HTERT RPE-1 (cell line): ENCODE data around the gene SIN3A.
"Not testable (repeated sequence)": the region's sequence is repeated elsewhere in the genome, so short reads cannot be mapped to it uniquely, and the experiment has no call there.

Source experiments
- in situ Hi-C: fragments of 300-500 bp; cut with MboI; formaldehyde crosslinking; loops from 4 replicates; pipeline ENCODE4 v1.14.3; 2020; ENCODE audit warnings: low sequenced_read_pairs

Gene SIN3A

DNA sequence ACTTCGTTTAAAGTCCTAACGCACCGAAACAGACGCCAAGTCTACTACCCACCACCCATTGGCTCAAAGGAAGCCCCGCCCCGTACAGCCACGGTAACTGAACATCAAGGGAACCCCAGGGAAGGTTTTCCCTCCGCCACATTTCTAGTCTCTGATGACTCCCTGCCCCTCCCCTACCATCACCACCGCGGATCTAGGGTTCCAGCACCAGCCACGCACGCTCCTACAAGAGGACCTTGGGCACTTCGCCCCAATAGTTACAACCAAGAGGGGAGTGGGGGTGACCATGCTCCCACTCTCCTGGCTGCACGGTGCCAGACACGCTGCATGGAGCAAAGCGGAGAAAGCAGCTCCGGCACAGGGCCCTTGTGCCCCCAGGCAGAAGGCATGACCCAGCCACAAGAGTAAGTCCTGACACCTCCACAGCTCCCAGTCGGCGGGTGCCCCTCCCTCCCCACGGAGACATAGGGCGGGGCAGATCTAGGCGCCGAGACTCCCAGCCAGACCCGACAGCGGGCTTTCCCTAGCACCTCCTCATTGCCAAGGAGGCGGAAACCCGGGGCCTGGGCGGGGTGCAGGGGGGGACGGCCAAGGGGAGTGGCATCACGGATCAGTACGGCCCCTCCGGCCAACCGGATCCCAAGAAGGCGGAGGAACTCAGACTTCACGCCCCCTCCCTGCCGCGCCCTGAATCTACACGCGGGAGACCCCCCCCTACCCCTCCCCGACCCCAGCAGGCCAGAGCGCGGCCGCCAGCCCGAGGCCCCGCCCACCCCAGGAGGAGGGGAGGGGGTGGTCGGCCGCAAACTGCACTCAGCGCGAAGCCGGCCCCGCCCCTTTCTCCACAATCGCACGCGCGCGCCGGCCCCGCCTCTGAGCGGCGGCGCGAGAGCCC lies 936 bp downstream of the SIN3A start:
- in situ Hi-C loops: no loop called here

DNA sequence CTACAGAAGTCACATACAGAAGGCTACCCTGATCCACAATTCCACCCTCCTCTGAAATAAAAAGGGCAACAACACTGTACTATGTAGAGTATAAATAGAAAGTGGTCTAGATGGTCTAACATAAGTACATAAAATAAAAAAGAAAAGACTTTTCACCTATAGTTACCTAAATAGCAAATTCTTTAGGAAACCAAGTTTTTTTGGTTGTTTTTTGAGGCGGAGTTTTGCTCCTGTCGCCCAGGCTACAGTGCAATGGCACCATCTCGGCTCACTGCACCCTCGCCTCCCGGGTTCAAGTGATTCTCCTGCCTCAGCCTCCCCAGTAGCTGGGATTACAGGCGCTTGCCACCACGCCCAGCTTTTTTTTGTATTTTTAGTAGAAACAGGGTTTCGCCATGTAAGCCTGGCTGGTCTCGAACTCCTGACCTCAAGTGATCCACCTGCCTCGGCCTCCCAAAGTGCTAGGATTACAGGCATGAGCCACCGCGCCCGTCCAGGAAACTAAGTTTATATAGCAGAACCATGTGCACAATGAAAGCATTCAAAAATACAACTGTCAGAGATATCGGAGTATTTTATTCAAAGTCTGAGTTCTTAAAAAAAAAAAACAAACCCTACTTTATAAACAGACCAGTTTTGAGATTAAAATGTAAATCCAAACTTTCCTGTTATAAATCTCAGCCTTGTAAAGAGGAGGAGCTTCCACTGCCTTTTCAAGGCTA lies 1.7 kb downstream of the SIN3A start:
- in situ Hi-C loops: no loop called here

DNA sequence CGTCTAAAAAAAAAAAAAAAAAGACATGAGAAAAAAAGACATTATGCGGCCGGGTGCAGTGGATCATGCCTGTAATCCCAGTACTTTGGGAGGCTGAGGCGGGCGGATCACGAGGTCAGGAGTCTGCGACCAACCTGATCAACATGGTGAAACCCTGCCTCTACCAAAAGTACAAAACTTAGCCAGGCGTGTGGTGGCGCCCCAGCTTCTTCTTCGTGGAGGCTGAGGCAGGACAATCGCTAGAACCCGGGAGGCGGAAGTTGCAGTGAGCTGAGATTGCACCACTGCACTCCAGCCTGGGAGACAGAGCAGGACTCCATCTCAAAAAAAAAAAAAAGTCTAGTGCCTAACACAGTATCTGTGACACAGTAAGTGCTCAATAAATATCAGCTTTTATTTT lies 3.3 kb downstream of the SIN3A start:
- in situ Hi-C loops: not testable (repeated sequence)

GRCh38 chr15:75446151-75446550 lies 5.3 kb downstream of the SIN3A start:
- in situ Hi-C loops: no loop called here

GRCh38 chr15:75445324-75445723 lies 6.2 kb downstream of the SIN3A start:
- in situ Hi-C loops: not testable (repeated sequence)

GRCh38 chr15:75443972-75444453 lies 7.5 kb downstream of the SIN3A start:
- in situ Hi-C loops: not testable (repeated sequence)

DNA sequence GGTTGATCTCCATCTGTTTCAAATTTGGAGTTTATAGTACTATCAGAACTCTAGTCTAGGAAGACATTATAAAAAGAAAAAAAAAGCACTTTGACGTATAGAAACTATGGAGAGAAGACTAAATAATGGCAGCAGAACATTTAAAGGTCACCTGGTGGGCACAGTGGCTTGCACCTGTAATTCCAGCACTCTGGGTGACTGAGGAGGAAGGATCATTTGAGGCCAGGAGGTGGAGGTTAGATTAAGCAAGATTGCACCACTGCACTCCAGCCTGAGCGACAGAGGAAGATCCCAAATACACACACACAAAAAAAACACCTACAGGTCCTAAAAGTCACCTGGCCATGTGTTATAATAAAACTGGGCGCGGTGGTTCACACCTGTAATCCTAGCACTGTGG lies 13.8 kb downstream of the SIN3A start:
- in situ Hi-C loops: no loop called here

DNA sequence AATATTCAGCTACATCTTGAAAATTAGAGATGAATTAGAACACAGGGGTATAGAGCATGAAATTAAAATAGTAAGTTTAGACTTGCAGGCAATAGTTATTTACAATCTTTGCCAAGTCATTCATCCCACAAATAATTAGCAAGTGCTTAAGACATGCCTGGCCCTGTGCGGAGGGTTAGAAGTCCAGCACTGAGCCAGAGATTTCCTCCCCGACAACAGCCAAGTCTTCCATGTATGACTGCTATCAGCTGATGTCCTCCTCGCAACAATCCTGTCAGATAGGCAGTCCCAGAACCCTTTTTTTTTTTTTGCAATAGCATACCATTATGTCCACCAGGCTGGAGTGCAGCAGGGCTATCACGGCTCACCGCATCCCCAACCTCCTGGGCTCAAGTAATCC lies 14.6 kb downstream of the SIN3A start:
- in situ Hi-C loops: no loop called here

DNA sequence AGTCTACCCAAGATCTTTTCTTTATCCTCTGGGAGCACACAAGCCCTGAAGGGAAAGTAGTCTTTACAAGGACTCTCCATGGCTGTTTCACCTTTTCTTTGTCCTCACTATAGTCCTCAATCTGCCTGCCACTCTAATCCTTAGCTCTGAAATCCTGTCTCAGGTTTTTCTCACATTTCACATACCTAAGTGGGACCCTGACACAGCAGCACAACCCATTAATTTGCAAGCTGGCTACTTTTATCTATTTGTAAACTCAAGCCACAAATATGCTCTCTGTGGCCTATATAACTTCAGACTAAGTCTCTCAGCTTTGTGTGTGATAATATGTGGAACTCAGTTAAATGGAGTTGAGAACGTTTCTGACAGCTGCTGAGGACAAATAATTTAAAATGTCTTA lies 19.8 kb downstream of the SIN3A start:
- in situ Hi-C loops: no loop called here

DNA sequence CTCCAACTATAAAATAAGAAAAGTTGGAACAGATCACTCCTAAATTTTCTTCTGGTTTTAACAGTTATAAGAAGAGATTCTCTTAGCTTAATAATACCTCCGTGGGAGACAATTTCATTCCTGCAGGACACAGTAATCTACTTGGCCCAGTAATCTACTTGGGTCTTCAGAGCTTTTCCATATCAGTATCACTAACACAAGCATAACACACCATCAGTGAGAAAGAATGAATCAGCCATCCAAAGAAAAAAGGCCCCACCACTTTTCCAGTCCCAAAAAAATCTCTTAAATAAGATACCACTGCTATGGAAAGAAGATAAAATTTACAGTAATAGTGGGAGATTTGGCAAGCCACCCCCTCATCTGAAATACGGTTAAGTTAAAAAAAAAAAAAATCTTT lies 20.2 kb downstream of the SIN3A start:
- in situ Hi-C loops: no loop called here

DNA sequence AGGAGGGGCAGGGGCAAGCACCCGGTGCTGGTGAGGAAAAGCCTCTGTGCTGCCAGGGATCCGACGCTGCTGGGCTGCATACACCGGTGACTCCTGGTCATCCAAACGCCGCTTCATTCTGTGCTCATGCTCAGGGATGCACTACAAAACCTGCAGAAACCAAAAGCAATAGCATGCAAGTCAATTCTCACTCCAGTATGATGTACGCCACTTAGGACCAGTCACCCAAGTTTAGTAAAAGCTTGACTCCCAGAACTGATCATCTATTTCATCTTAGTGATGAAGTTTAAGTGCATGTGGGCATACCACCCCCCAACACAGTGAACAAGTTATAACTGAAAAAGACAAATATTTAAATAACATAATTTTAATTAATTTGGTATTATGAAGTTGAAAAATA lies 21.2 kb downstream of the SIN3A start:
- in situ Hi-C loops: no loop called here

DNA sequence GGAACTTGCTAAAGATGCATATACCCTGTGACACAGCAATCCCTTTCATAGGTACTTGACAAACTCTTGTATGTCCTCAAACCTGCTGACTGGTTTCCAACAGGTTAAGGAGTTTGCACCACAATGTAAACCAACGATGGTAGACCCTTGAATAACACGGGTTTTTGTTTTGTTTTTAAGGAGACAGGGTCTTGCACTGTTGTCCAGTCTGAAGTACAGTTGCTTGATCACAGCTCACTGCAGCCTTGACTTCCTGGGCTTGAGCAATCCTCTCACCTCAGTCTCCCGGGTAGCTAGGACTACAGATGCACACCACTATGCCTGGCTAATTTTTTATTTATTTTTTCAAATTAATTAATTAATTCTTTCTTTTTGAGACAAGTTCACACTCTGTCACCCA lies 23.3 kb downstream of the SIN3A start:
- in situ Hi-C loops: no loop called here

- in situ Hi-C loops: no loop called here
These were observed 25.5 kb downstream of the SIN3A start for GRCh38 chr15:75425966-75426500.

DNA sequence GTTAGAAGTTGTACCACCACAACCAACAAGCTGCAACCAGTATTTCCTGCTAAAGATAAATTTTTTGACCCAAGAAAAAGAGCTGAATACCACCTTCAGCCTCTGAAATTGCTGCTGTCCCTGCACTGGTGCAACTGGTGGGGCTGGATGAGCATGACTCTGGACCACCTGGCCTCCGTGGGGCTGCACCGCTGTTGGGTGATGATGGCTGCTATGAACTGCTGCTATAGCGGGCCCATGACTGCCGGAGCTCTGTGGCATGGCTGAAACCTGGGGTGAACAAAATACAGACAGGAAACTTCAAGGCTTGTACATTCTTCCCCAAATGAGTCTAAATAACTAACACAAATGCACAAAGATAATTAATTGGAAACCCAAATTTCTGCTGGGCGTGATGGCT lies 28.9 kb downstream of the SIN3A start:
- in situ Hi-C loops: no loop called here

- in situ Hi-C loops: no loop called here
These were observed 30.8 kb downstream of the SIN3A start for GRCh38 chr15:75420698-75421097.

DNA sequence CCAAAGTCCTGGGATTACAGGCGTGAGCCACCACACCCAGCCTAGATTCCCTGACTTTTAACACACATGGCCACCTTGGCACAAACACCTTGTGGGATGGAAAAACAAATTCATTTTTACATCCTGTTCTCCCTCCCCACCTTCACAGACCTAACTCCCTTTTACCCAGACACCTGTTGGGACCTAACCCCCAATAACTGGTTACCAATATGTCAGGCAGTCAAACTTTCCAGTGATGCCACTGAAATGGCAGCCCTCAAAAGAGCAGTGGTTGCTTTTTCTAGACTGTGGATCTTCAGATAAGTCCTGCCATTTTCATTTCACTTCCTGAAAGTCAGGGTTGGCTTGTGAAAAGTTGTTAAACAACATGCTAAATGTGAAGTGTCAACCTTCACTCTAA lies 34.9 kb downstream of the SIN3A start:
- in situ Hi-C loops: no loop called here

- in situ Hi-C loops: no loop called here
These were observed 41.3 kb downstream of the SIN3A start for GRCh38 chr15:75410196-75410595.

DNA sequence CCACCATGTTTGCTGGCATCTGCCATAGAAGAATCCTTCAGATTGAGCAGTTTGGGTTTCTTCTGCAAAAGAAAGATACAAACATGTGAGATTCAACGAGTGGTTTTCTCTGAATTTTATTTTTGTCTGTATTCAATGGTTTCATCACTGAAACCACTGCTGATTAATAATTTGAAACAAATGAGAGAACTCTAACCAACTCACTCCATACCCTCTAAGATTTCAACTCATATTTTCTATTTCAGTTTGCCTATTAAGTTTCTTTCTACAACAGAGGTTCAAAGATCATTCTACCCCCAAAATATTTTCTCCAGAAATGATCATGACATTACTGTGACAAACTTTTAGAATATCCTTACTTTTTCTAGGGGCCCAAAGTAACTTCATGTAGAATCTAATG lies 44.4 kb downstream of the SIN3A start:
- in situ Hi-C loops: no loop called here

GRCh38 chr15:75403892-75404291 lies 47.6 kb downstream of the SIN3A start:
- in situ Hi-C loops: no loop called here

- in situ Hi-C loops: no loop called here
These were observed 54.0 kb downstream of the SIN3A start for GRCh38 chr15:75397494-75397893.

DNA sequence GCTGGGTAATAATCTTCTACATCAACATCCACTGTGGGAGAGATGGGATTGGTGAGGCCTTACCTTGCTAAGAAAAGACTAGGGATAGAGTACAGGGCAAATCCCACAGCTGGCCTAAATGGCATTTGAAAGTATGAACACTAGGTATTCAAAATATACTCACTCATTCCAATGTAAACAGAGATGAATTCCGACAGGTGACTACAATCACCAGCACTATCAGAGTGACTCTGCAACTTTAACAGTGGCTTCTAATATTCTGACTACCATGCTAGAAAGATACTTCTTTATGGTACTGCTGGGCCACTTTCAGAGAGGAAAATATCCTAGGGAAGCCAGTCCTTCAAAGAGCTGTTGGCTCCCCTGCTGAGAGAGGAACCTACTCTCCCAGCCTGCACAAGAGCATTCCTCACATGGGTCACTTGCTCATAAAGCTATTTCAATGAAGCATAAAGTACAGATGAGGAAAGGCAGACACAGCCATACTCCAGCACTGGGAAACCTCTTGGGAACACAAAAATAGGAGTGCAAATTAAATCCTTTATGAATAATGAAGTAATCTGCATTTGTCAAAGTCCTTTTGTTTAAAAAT lies 61.6 kb downstream of the SIN3A start:
- in situ Hi-C loops: no loop called here
